DLD1 (cell line): ENCODE data around the gene SMIM32.

ENCODE experiments used
- in situ Hi-C: cut with HindIII; loops from 2 replicates; pipeline ENCODE4 v1.10.0; 2017; ENCODE audit warnings: low sequenced_read_pairs

SMIM32 gene

DNA sequence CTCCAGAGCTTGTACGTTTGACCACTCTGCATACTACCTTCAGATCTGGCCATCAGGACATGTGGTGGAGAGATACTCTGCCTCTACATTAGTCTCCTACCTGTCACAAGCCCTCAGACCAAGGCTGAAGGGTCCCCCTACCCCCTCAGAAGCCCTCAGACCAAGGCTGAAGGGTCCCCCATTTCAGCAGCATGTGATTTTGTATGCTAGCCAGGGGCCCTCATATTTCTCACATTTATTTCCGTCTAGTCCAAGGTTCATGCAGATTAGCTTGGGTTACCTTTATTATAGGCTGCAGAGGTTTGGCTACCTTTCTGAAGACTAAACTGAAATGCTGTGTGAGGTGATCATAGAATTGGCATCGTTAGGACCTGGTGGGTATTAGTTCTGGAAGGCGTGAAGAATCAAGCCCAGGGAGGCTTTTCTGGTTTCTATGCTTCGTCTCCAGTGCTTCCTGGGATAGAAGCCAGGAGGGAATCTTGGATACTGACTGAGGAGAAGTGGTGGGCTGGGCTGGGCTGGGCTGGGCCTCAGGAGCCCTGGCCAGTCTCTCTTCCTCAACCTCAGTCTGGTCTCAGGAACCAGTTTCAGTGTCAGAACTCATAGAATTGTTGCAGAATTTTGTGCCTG lies 2.8 kb downstream of the SMIM32 start:
- in situ Hi-C loops, result no loop called here

DNA sequence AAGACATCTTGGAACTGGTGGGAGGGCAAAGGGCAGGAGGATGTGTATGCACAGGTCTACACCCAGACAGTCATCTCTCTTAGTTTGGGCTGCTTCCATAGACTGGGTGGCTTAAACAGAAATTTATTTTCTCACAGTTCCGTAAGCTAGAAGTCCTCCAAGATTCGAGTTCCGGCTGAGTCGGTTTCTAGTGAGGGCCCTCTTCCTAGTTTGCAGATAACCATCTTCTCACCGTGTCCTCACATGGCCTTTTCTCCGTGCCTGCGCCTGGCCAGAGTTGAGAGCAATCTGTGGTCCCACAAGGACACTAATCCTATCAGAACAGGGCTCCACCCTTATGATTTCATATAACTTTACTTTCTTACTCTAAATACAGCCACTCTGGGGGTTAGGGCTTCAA lies 4.1 kb downstream of the SMIM32 start:
- in situ Hi-C loops, result no loop called here

- in situ Hi-C loops, result no loop called here
Observed at GRCh38 chr5:136186796-136187195, 6.2 kb downstream of the SMIM32 start.

GRCh38 chr5:136185974-136186665 lies 6.8 kb downstream of the SMIM32 start:
- in situ Hi-C loops, result no loop called here

GRCh38 chr5:136182618-136183017 lies 10.3 kb downstream of the SMIM32 start:
- in situ Hi-C loops, result no loop called here

DNA sequence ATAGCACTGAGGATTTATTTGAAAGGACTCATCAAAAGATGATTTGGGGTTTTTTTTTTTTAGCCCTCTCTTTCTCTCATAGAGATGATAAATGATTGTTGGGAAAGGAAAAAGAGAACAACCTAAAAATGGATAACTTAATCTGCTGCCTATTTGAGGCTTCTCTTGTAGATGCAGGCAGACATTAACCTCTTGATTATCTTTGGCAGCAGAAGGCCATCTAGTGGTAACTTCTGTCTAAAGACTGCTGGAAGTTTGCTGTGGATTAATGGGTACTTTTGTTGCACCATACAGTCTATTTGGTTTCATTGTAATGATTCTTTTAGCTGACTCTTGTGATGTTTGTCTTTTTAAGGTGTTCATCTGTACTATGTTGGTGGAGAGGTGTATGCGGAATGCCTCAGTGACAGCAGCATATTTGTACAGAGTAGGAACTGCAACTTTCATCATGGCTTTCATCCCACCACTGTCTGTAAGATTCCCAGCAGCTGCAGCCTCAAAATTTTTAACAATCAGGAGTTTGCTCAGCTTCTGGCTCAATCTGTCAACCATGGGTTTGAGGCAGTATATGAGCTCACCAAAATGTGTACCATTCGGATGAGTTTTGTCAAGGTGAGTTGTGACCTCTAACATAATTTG lies 18.8 kb downstream of the SMIM32 start:
- in situ Hi-C loops, result no loop called here

- in situ Hi-C loops, result no loop called here
Observed at GRCh38 chr5:136169218-136169617, 23.7 kb downstream of the SMIM32 start.

GRCh38 chr5:136166909-136167308 lies 26.1 kb downstream of the SMIM32 start:
- in situ Hi-C loops, result no loop called here

GRCh38 chr5:136164226-136164625 lies 28.7 kb downstream of the SMIM32 start:
- in situ Hi-C loops, result no loop called here

DNA sequence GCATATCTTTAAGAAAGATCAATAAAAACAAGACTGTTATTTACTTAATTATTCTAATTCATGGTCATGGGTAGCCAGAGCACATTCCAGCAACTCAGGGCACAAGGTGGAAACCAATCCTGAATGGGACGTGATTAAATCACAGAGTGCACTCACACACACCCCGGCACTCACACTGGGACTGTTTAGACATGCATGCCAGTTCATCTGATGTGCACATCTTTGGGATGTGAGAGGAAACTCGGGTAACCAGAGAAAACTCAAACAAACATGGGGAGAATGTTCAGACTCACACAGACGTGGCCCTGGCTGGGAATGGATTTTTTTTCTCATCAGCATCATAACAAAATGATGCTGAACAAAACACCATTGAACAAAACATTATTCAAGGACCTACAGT lies 31.0 kb downstream of the SMIM32 start:
- in situ Hi-C loops, result no loop called here

DNA sequence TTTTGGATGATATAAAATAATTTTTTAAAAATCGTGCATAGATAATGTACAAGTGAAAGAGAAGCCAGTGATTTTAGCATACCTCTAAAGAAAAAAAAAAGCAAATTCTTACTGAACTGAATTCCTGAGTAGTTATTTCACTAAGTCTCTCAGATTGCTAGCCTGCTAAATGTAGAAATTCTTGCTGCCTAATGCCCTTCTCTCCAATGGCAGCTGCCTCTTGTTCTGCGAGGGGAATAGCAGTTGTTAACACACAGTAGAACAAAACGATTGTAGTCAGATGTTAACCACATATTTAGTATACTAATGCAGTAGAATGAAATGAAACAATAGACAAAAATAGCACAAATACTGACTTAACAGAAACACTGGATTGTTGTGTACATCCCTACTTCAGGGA lies 33.5 kb downstream of the SMIM32 start:
- in situ Hi-C loops, result no loop called here

- in situ Hi-C loops, result no loop called here
Observed at GRCh38 chr5:136157514-136157913, 35.4 kb downstream of the SMIM32 start.

GRCh38 chr5:136155761-136156160 lies 37.2 kb downstream of the SMIM32 start:
- in situ Hi-C loops, result no loop called here

GRCh38 chr5:136155078-136155477 lies 37.9 kb downstream of the SMIM32 start:
- in situ Hi-C loops, result no loop called here

GRCh38 chr5:136153581-136154236 lies 39.3 kb downstream of the SMIM32 start:
- in situ Hi-C loops, result no loop called here

DNA sequence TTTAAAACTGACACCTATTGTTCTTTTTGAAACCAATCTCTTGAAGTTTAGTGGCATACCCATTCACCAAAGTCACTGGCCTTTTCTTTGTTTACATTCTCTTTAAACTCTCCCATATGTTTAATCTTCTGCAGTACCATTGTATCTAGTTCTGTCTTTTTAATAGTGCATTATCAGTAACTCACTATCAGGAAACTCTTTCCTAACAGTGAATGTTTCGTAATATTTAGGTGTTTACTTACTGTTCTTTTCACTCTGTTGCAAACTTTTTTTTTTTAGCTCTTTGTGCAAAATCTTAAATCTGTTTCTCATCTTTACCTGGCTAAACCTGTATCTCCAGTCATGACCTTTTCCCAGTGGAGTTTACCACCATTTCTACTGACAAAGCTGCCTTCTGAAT lies 43.1 kb downstream of the SMIM32 start:
- in situ Hi-C loops, result no loop called here

DNA sequence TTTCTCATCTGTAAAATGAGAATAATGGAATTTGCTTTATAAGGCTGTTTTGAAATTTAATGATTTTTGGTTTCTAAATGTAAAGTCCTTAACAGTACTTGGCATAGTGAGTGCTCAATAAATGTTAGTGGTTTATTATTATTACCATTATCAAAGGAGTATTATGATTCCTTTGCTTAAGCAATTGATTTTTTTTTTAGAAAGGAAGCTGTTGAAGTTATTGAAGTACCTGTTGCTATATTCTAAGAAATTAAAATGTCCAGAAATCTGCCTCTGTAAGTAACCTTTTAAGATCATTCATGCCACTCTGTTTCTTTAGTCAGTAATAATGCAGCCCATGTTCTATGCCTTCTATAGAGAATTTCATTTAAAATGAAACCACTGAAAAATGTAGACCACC lies 45.3 kb downstream of the SMIM32 start:
- in situ Hi-C loops, result no loop called here

GRCh38 chr5:136146201-136146600 lies 46.8 kb downstream of the SMIM32 start:
- in situ Hi-C loops, result no loop called here

DNA sequence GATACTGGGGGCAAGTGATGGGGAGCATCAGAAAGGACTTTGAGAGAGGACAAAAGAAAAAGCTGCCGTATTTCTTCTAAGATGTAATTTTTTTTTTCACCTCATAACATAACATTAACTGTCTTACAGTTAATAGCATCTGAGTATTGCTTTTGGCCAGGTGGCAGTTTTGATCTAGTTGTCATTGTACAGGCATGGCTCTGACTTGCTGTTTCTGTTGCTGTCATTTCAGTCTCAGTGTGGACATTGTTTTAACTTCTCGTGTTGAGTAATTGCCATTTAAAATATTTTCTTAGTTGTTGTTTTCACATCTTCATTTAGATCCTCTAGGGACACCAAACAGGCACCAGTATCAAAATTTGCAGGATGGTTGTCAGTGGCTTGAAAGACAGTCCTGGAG lies 47.9 kb downstream of the SMIM32 start:
- in situ Hi-C loops, result no loop called here

- in situ Hi-C loops, result no loop called here
Observed at GRCh38 chr5:136143763-136144162, 49.2 kb downstream of the SMIM32 start.

DNA sequence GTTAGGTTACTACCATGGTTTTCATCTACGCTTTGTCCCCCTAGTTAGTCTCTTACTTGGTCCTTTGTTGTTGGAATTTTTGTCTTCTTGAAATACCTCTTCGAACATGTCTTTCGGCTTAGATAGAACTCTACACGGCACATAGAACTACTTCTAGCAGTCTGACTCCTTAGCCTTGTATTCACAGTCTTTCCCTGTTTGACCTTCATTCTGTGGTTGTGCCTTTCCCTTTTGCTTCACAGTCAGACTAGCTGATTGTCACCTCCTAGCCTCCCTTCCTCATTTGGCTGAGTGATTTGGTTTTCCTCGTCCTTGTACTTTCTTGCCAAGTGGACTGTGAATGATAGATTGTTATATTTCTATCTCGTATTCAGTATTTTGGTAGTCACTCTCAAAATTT lies 49.6 kb downstream of the SMIM32 start:
- in situ Hi-C loops, result no loop called here

DNA sequence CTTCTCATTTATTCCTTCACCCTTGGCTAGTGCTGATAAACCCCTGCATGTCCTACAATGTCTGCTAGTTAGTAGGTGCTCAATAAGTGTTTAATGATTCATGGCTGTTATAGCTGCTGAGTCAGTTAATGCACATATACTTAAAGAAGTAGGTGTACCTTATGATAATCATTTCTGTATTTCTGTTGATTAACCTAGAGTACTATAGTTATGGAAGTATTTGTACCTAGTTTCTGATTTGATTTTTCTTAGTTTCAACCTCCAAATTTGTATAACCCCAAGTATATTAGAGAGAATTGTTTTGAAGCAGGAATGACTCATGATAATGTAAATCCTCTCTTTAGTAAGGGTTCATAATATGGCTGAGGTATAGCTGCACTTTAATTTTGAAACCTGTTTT lies 51.4 kb downstream of the SMIM32 start:
- in situ Hi-C loops, result no loop called here
